ENCODE measurements around the gene ACP1. TPM values are rescaled to one million over a fixed set of nuclear protein-coding genes. Genes with fewer than 3 reads are reported as not detected.

ACP1 gene
- total RNA-seq, 2 donors from 2014 or later: 111 to 144 TPM

GRCh38 chr2:257842-258241 is 6.9 kb upstream of the ACP1 start:
- Histone ChIP-seq H3K9ac (ENCODE audit: extremely low read depth, low read length, poor library complexity, severe bottlenecking) (no peak overlapping the region), H3K27ac (ENCODE audit: low read depth, low read length) (no peak overlapping the region), H3K4me3 (ENCODE audit: low read length) (peak overlapping the region; percentile 31), H3K9me3 (ENCODE audit: control insufficient read depth, low read length) (peaks cover 22% of the 10 kb centered on the region), H3K4me1 (ENCODE audit: control insufficient read depth, insufficient read depth, low read length) (no peaks in the 10 kb centered on the region), H3K36me3 (ENCODE audit: control insufficient read depth, insufficient read depth, low read length) (no peaks in the 10 kb centered on the region), H3K27me3 (ENCODE audit: control insufficient read depth, insufficient read depth, low read length, poor library complexity, severe bottlenecking) (no peaks in the 10 kb centered on the region)
- Mint-ChIP-seq H3K4me1 (peaks cover 10% of the 10 kb centered on the region), H3K27ac (no peak overlapping the region), H3K27me3 (ENCODE audit: insufficient read depth) (peaks cover 5% of the 10 kb centered on the region), H3K9me3 (peaks cover 27% of the 10 kb centered on the region), H3K36me3 (ENCODE audit: low read depth) (peaks cover 30% of the 10 kb centered on the region), H3K4me3 (no peak overlapping the region)
- WGBS, 2 experiments (ENCODE audit: insufficient coverage in 1 of 2, insufficient read length in 1 of 2): 83 to 97% methylated on average over 2 of the region's 2 CpGs
- TF ChIP-seq CTCF (conservative IDR thresholded peaks at IDR 0.05): no peak
- DNase-seq: no peak

- Histone ChIP-seq H3K27ac (ENCODE audit: low read depth, low read length) (no peak overlapping the region), H3K9ac (ENCODE audit: extremely low read depth, low read length, poor library complexity, severe bottlenecking) (no peak overlapping the region), H3K4me3 (ENCODE audit: low read length) (no peak overlapping the region), H3K4me1 (ENCODE audit: control insufficient read depth, insufficient read depth, low read length) (no peaks in the 10 kb centered on the region), H3K9me3 (ENCODE audit: control insufficient read depth, low read length) (peaks cover 22% of the 10 kb centered on the region), H3K36me3 (ENCODE audit: control insufficient read depth, insufficient read depth, low read length) (no peaks in the 10 kb centered on the region), H3K27me3 (ENCODE audit: control insufficient read depth, insufficient read depth, low read length, poor library complexity, severe bottlenecking) (no peaks in the 10 kb centered on the region)
- Mint-ChIP-seq H3K4me3 (no peak overlapping the region), H3K4me1 (peaks cover 11% of the 10 kb centered on the region), H3K27ac (no peak overlapping the region), H3K27me3 (ENCODE audit: insufficient read depth) (peaks cover 11% of the 10 kb centered on the region), H3K9me3 (peaks cover 27% of the 10 kb centered on the region), H3K36me3 (ENCODE audit: low read depth) (peaks cover 30% of the 10 kb centered on the region)
- no peak for TF ChIP-seq CTCF (conservative IDR thresholded peaks at IDR 0.05)
- DNase-seq: no peak
- 93 to 94% methylated on average over 3 of the region's 3 CpGs for WGBS, 2 experiments (ENCODE audit: insufficient coverage in 1 of 2, insufficient read length in 1 of 2)
Measured at GRCh38 chr2:258933-259332, 5.8 kb upstream of the ACP1 start.

- no peak for TF ChIP-seq CTCF (conservative IDR thresholded peaks at IDR 0.05)
- Histone ChIP-seq H3K9me3 (ENCODE audit: control insufficient read depth, low read length) (peaks cover 22% of the 10 kb centered on the region), H3K4me3 (ENCODE audit: low read length) (no peak overlapping the region), H3K4me1 (ENCODE audit: control insufficient read depth, insufficient read depth, low read length) (no peaks in the 10 kb centered on the region), H3K9ac (ENCODE audit: extremely low read depth, low read length, poor library complexity, severe bottlenecking) (no peak overlapping the region), H3K36me3 (ENCODE audit: control insufficient read depth, insufficient read depth, low read length) (no peaks in the 10 kb centered on the region), H3K27me3 (ENCODE audit: control insufficient read depth, insufficient read depth, low read length, poor library complexity, severe bottlenecking) (no peaks in the 10 kb centered on the region), H3K27ac (ENCODE audit: low read depth, low read length) (no peak overlapping the region)
- WGBS, 2 experiments (ENCODE audit: insufficient coverage in 1 of 2, insufficient read length in 1 of 2): 100% methylated on average over 1 of the region's 2 CpGs; no CpG with 5 or more reads in 1 of the 2 experiments
- H3K27me3 Mint-ChIP-seq (ENCODE audit: insufficient read depth): peaks cover 11% of the 10 kb centered on the region
- no peak overlapping the region for H3K27ac Mint-ChIP-seq
- H3K4me3 Mint-ChIP-seq: no peak overlapping the region
- peaks cover 10% of the 10 kb centered on the region for H3K4me1 Mint-ChIP-seq
- no peak for DNase-seq
- peaks cover 27% of the 10 kb centered on the region for H3K9me3 Mint-ChIP-seq
- peaks cover 30% of the 10 kb centered on the region for H3K36me3 Mint-ChIP-seq (ENCODE audit: low read depth)
Measured at GRCh38 chr2:259789-260331, 4.9 kb upstream of the ACP1 start.

Data from endodermal cell (in vitro differentiated cells).